Activated CD4-positive, alpha-beta T cell treated with anti-CD3 and anti-CD28 coated beads, Interleukin-2, amount 10 ng/mL, durations not matched to agents 7 days and 5 days (primary cell): Measurements from ENCODE around the gene CATSPER1. TPM values are rescaled to one million over a fixed set of nuclear protein-coding genes. Genes with fewer than 3 reads are reported as not detected.
"Not testable (repeated sequence)": the region's sequence is repeated elsewhere in the genome, so short reads cannot be mapped to it uniquely, and the experiment has no call there.

Source experiments
- CTCF ChIA-PET: fragments of 350-600 bp; sonication (Branson Sonifier 250); formaldehyde crosslinking; loops from one replicate; lab custom pipeline; 2021; ENCODE audit warnings: antibody characterized with exemption; lab: Charles Lee
- POLR2A ChIA-PET: fragments of 350-600 bp; sonication (Branson Sonifier 250); formaldehyde crosslinking; loops from one replicate; lab custom pipeline; 2021; ENCODE audit warnings: antibody characterized with exemption; lab: Charles Lee
- DNase-seq: peaks from one replicate; pipeline ENCODE4 v3.0.0-alpha.2; 2020
- H3K27ac Mint-ChIP-seq: one replicate; pipeline ENCODE4 v1.8.0; 2021; ENCODE audit warnings: mild to moderate bottlenecking, moderate library complexity, mixed read lengths
- H3K27me3 Mint-ChIP-seq: one replicate; pipeline ENCODE4 v1.8.0; 2021; ENCODE audit warnings: mixed read lengths
- H3K36me3 Mint-ChIP-seq: one replicate; pipeline ENCODE4 v1.8.0; 2021; ENCODE audit warnings: low read depth, mixed read lengths
- H3K4me1 Mint-ChIP-seq: one replicate; pipeline ENCODE4 v1.8.0; 2021; ENCODE audit warnings: mixed read lengths
- H3K4me3 Mint-ChIP-seq: one replicate; pipeline ENCODE4 v1.8.0; 2021; ENCODE audit warnings: mild to moderate bottlenecking, moderate library complexity, mixed read lengths
- H3K9me3 Mint-ChIP-seq: one replicate; pipeline ENCODE4 v1.8.0; 2021; ENCODE audit warnings: mixed read lengths
- total RNA-seq, 2 experiments: library from RNA; stranded (reverse); gene quantifications; one replicate each; pipeline ENCODE4 v1.2.3, GENCODE V29; 2021

Gene CATSPER1
- total RNA-seq, 2 experiments from 2014 or later = not detected

GRCh38 chr11:66036334-66036710, 10.0 kb upstream of the CATSPER1 start:
- no peaks in the 10 kb centered on the region for H3K9me3 Mint-ChIP-seq
- CTCF ChIA-PET = interaction anchor here (0.8 to 6.1 kb wide), 4 partner anchors 9 to 17 kb away, joined by 3 to 36 read pairs (median 10); no protein-coding TSS in a partner anchor
- H3K27me3 Mint-ChIP-seq = peaks cover 9% of the 10 kb centered on the region
- no peak for DNase-seq
- POLR2A ChIA-PET = no interaction called here
- H3K36me3 Mint-ChIP-seq = no peaks in the 10 kb centered on the region
- no peaks in the 10 kb centered on the region for H3K4me1 Mint-ChIP-seq
- H3K4me3 Mint-ChIP-seq = no peak overlapping the region
- H3K27ac Mint-ChIP-seq = no peak overlapping the region

GRCh38 chr11:66035653-66036333, 9.5 kb upstream of the CATSPER1 start:
- DNase-seq = no peak
- H3K9me3 Mint-ChIP-seq = no peaks in the 10 kb centered on the region
- CTCF ChIA-PET = interaction anchor here (0.8 to 6.1 kb wide), 4 partner anchors 10 to 17 kb away, joined by 3 to 36 read pairs (median 10); no protein-coding TSS in a partner anchor
- POLR2A ChIA-PET = no interaction called here
- no peaks in the 10 kb centered on the region for H3K4me1 Mint-ChIP-seq
- H3K27ac Mint-ChIP-seq = no peak overlapping the region
- no peaks in the 10 kb centered on the region for H3K36me3 Mint-ChIP-seq
- H3K4me3 Mint-ChIP-seq = no peak overlapping the region
- peaks cover 9% of the 10 kb centered on the region for H3K27me3 Mint-ChIP-seq

DNA sequence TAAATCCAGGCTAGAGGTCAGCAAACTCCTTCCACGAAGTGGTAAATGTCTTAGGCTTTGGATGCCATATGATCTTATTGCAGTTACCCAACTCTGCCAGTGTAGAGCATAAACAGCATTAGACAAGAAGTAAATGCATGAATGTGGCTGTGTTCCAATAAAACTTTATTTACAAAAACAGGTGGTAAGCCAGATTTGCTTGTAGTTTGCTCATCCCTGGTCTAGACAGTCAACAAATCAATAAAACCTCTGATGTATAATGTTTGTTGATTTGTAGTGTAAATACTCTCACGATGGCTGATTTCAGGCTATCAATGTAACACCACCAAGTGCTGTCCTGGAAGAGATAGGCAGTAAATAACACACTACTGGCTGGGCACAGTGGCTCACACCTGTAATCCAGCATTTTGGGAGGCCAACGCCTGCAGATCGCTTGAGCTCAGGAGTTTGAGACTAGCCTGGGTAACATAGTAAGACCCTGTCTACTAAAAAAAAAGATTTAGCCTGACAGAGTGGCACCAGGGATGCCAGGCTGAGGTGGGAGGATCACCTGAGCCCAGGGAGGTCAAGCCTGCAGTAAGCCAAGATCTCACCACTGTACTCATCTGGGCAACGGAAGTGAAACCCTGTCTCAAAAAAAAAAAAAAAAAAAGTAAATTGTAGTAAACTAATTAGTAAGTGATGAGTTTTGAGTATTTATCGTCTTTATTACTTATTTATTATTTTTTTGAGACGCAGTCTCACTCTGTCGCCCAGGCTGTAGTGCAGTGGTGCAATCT, 6.9 kb upstream of the CATSPER1 start:
- Mint-ChIP-seq H3K9me3 (no peaks in the 10 kb centered on the region), H3K27me3 (peaks cover 9% of the 10 kb centered on the region), H3K4me3 (no peak overlapping the region), H3K27ac (no peak overlapping the region), H3K4me1 (no peaks in the 10 kb centered on the region), H3K36me3 (no peaks in the 10 kb centered on the region)
- no peak for DNase-seq
- ChIA-PET POLR2A (no interaction called here), CTCF (no interaction called here)

GRCh38 chr11:66023186-66023440, 3.2 kb downstream of the CATSPER1 start:
- H3K27me3 Mint-ChIP-seq, H3K27ac Mint-ChIP-seq: not testable (repeated sequence)
- peaks cover 15% of the 10 kb centered on the region for H3K4me1 Mint-ChIP-seq

GRCh38 chr11:66022401-66023185, 3.7 kb downstream of the CATSPER1 start:
- Mint-ChIP-seq H3K27me3 (peaks cover 7% of the 10 kb centered on the region), H3K4me3 (no peak overlapping the region), H3K4me1 (peaks cover 15% of the 10 kb centered on the region), H3K9me3 (no peaks in the 10 kb centered on the region), H3K27ac (no peak overlapping the region), H3K36me3 (no peaks in the 10 kb centered on the region)
- POLR2A ChIA-PET = no interaction called here
- CTCF ChIA-PET = interaction anchor here (0.5 to 4.9 kb wide), 27 partner anchors 9 to 1015 kb away, joined by 3 to 36 read pairs (median 3); partner anchors contain the start of genes AP5B1, BANF1, CST6 and EIF1AD
- peak; percentile 75 for DNase-seq

More at GRCh38 chr11:66023186-66023440, 3.2 kb downstream of the CATSPER1 start:
- POLR2A ChIA-PET, H3K9me3 Mint-ChIP-seq, H3K4me3 Mint-ChIP-seq, DNase-seq, H3K36me3 Mint-ChIP-seq: not testable (repeated sequence)
- CTCF ChIA-PET = interaction anchor here (0.5 to 4.9 kb wide), 19 partner anchors 8 to 711 kb away, joined by 3 to 36 read pairs (median 4); partner anchors contain the start of genes BANF1, CST6, EIF1AD and FIBP

DNA sequence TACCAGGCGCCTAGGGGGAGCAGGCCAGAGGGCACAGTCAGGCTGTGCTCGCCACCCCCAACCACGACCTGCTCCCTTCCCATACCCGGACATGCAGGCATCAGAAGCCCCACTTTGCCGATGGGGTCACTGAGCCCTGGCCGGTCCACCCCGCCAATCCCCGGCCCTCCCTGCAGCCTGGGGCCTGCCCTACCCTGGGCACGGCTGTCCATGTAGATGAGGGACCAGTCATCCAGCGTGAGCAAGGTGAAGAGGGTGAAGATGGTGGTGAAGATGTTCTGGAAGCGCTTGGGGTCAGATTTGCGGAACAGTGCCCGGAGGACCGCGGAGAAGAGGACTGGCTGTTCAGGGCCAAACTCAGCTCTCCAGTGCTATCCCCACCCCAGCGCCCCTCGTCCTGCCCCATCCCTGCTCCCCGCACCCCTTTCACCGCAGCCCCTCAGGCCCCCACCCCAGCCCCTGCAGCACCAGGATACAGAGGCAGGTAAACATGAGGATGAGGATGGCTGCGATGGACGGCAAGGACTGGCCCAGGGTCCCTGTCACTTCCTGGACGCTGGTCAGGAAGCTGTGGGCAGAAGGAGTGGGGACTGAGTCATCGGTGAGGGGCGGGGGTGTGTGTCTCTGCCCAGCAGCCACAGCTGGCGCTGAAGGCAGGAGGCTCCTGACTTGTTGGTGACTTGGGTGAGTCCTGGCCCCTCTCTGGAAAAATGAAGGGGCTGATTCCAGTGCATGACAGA, 5.5 kb downstream of the CATSPER1 start:
- ChIA-PET CTCF (interaction anchor here (1.4 to 4.9 kb wide), 4 partner anchors 14 to 31 kb away, joined by 3 to 28 read pairs (median 3); partner anchors contain the start of gene SF3B2), POLR2A (no interaction called here)
- H3K27ac Mint-ChIP-seq = no peak overlapping the region
- H3K9me3 Mint-ChIP-seq = no peaks in the 10 kb centered on the region
- no peaks in the 10 kb centered on the region for H3K36me3 Mint-ChIP-seq
- H3K27me3 Mint-ChIP-seq = peaks cover 7% of the 10 kb centered on the region
- DNase-seq = no peak
- peaks cover 15% of the 10 kb centered on the region for H3K4me1 Mint-ChIP-seq
- H3K4me3 Mint-ChIP-seq = no peak overlapping the region

- Mint-ChIP-seq H3K27me3 (peaks cover 7% of the 10 kb centered on the region), H3K4me1 (peaks cover 15% of the 10 kb centered on the region), H3K27ac (peak overlapping the region; percentile 9), H3K36me3 (no peaks in the 10 kb centered on the region), H3K4me3 (no peak overlapping the region), H3K9me3 (no peaks in the 10 kb centered on the region)
- POLR2A ChIA-PET = no interaction called here
- no peak for DNase-seq
- CTCF ChIA-PET = interaction anchor here (0.9 to 4.9 kb wide), 4 partner anchors 25 to 259 kb away, joined by 3 to 28 read pairs (median 3); partner anchors contain the start of gene SF3B2
These were observed 6.1 kb downstream of the CATSPER1 start for GRCh38 chr11:66020212-66020611.

- ChIA-PET POLR2A (interaction anchor here (0.6 kb wide), 1 partner anchor 12 kb away, joined by 3 read pairs; no protein-coding TSS in a partner anchor), CTCF (interaction anchor here (0.6 kb wide), 2 partner anchors 14 to 28 kb away, joined by 3 to 6 read pairs; no protein-coding TSS in a partner anchor)
- H3K4me3 Mint-ChIP-seq = no peak overlapping the region
These were observed 9.0 kb downstream of the CATSPER1 start for GRCh38 chr11:66017321-66017720.

GRCh38 chr11:66016793-66017177, 9.5 kb downstream of the CATSPER1 start:
- H3K9me3 Mint-ChIP-seq = no peaks in the 10 kb centered on the region
- H3K27me3 Mint-ChIP-seq = peaks cover 14% of the 10 kb centered on the region
- no peak overlapping the region for H3K27ac Mint-ChIP-seq
- no peaks in the 10 kb centered on the region for H3K36me3 Mint-ChIP-seq
- no peak for DNase-seq
- ChIA-PET CTCF (no interaction called here), POLR2A (no interaction called here)
- peaks cover 9% of the 10 kb centered on the region for H3K4me1 Mint-ChIP-seq
- no peak overlapping the region for H3K4me3 Mint-ChIP-seq

More at GRCh38 chr11:66017321-66017720, 9.0 kb downstream of the CATSPER1 start:
- H3K4me1 Mint-ChIP-seq = peaks cover 10% of the 10 kb centered on the region
- no peaks in the 10 kb centered on the region for H3K36me3 Mint-ChIP-seq
- no peak overlapping the region for H3K27ac Mint-ChIP-seq
- H3K9me3 Mint-ChIP-seq = no peaks in the 10 kb centered on the region
- DNase-seq = no peak
- peaks cover 9% of the 10 kb centered on the region for H3K27me3 Mint-ChIP-seq

GRCh38 chr11:66015936-66016792, 10.1 kb downstream of the CATSPER1 start:
- H3K4me1 Mint-ChIP-seq = peaks cover 5% of the 10 kb centered on the region
- H3K36me3 Mint-ChIP-seq = no peaks in the 10 kb centered on the region
- no peak overlapping the region for H3K4me3 Mint-ChIP-seq
- peaks cover 18% of the 10 kb centered on the region for H3K27me3 Mint-ChIP-seq
- no peak for DNase-seq
- POLR2A ChIA-PET = no interaction called here
- no peaks in the 10 kb centered on the region for H3K9me3 Mint-ChIP-seq
- CTCF ChIA-PET = interaction anchor here (1.1 kb wide), 1 partner anchor 206 kb away, joined by 3 read pairs; no protein-coding TSS in a partner anchor
- H3K27ac Mint-ChIP-seq = no peak overlapping the region

DNA sequence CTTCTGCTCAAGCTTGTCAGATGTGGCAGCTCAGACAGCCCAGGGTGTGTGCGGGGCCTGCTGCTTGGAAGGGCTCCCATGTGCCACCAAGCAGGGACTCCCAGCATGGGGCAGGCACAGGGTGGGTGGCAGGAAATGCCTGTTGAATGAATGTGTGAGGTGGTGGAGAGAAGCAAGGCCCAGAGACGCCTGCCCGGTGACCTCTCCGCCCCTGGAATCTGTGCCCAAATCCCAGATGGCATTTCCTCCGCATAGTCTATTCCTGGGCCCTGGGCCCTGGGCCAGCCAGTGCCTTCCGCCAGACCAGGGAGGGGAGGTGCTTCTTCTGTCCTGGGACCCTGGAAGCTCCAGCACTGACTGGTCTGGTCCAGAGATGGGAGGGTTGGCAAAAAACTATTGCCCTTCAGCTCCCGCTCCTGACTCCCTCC, 10.8 kb downstream of the CATSPER1 start:
- Mint-ChIP-seq H3K9me3 (no peaks in the 10 kb centered on the region), H3K27ac (no peak overlapping the region), H3K36me3 (no peaks in the 10 kb centered on the region), H3K4me1 (no peaks in the 10 kb centered on the region), H3K27me3 (peaks cover 23% of the 10 kb centered on the region), H3K4me3 (no peak overlapping the region)
- DNase-seq = no peak
- ChIA-PET POLR2A (no interaction called here), CTCF (interaction anchor here (1.1 kb wide), 1 partner anchor 207 kb away, joined by 3 read pairs; no protein-coding TSS in a partner anchor)
